HL-60 (cell line): ENCODE data around the gene AP2B1.

Experiments used
- CTCF ChIP-seq: IDR thresholded peaks from one replicate; pipeline ENCODE4 v1.5.1; 2011; ENCODE audit warnings: low read length, control low read depth, inconsistent platforms; ENCODE audit not compliant: insufficient read depth
- GABPA ChIP-seq: IDR thresholded peaks from 2 replicates; pipeline ENCODE4 v1.6.1; 2012; ENCODE audit warnings: low read depth
- POLR2AphosphoS5 ChIP-seq: IDR thresholded peaks from 2 replicates; pipeline ENCODE4 v1.6.1; 2012; ENCODE audit warnings: low read depth
- REST ChIP-seq: IDR thresholded peaks from 2 replicates; pipeline ENCODE4 v1.6.1; 2012; ENCODE audit warnings: low read depth; ENCODE audit not compliant: insufficient replicate concordance

- TF ChIP-seq CTCF = no peak
- no peak for TF ChIP-seq POLR2AphosphoS5
- TF ChIP-seq REST = no peak
- TF ChIP-seq GABPA = no peak
Measured at GRCh38 chr17:35775583-35775982, 188.5 kb downstream of the AP2B1 start.
